Left ventricle myocardium inferior (tissue), 1 donor: ENCODE measurements around the gene UBE2E1. TPM values are rescaled to one million over a fixed set of nuclear protein-coding genes. Genes with fewer than 3 reads are reported as not detected.

Experiments used
- DNase-seq: peaks from one replicate; pipeline ENCODE4 v3.0.0-alpha.2; 2020
- H3K27ac ChIP-seq: fragments of 200-600 bp; replicated peaks from 2 replicates; pipeline ENCODE4 v1.8.0; 2021
- H3K27me3 ChIP-seq: fragments of 200-600 bp; 2 replicates; pipeline ENCODE4 v1.8.0; 2021; ENCODE audit warnings: low read depth
- H3K36me3 ChIP-seq: fragments of 200-600 bp; 2 replicates; pipeline ENCODE4 v1.8.0; 2021
- H3K4me1 ChIP-seq: fragments of 200-600 bp; 2 replicates; pipeline ENCODE4 v1.8.0; 2021
- H3K4me3 ChIP-seq: fragments of 200-600 bp; 2 replicates; pipeline ENCODE4 v1.8.0; 2021; ENCODE audit warnings: mild to moderate bottlenecking, moderate library complexity
- H3K9me3 ChIP-seq: fragments of 200-600 bp; replicated peaks from 2 replicates; pipeline ENCODE4 v1.8.0; 2021
- intact Hi-C: fragments of 100-400 bp; cut with micrococcal nuclease; formaldehyde crosslinking; loops from one replicate; pipeline ENCODE4 v1.11.0; 2022
- total RNA-seq: library from RNA; stranded (reverse); fragmentation: NEBNext Ultra II Directional; extraction: Animal tissue kit (Norgen Biotek cat#: 25700); gene quantifications from one replicate; pipeline ENCODE4 v1.2.1, GENCODE V29; 2021
- TF ChIP-seq, protein P1 (sequence below): fragments of 200-600 bp; IDR thresholded peaks from 2 replicates; pipeline ENCODE4 v1.8.0; 2021; ENCODE audit warnings: antibody characterized with exemption, mild to moderate bottlenecking, borderline replicate concordance
- donor health status: DM: no; HTN: yes; CAD: no; lungs with severe emphysema.

Gene UBE2E1
- total RNA-seq, 1 donor from 2014 or later = 65.0 TPM

DNA sequence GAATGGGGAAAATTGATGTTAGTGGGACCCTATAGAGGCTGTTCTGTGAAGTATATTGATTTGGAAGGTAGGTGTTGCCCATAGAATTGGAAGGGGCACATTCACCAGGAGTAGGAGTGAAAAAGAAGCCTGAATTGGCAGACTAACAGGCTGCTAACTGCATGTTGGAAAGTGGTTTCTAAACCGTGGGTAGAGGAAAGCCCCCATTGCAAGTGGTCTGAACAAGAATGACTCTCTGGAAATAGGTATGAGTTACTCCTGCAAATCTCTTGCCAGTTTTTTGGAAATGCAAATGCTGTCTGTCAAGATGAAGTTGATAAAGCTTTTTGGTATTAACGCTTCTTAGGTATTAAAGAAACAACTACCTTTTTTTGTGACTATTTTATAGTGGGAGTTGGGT is 3.5 kb downstream of the UBE2E1 start:
- peak overlapping the region; percentile 95 for H3K4me3 ChIP-seq

DNA sequence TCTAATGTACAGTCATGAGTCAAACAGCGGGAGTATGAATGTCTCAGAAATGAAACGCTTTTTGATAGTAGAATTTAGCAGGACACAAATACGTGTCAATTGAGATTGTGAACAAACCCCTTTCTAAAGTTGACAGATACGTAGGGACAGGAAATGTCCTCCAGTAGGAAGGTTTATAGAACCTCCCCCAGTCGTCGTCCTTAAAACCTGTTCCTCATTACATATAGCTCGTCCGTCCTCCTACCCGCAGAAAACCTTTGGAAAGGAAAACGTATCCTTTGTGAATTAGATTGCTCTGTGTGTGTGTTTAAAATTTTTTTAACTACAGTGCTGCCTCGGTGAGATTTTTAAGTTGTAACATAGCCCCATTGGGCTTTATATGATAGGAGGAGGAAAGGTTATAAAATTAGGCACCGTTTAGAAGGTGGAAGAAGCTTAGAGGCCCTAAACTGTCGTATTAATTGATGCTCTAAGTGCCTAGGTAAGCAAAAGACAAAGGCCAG is 4.1 kb downstream of the UBE2E1 start:
- intact Hi-C loops = no loop called here
- TF ChIP-seq, protein P1, sequence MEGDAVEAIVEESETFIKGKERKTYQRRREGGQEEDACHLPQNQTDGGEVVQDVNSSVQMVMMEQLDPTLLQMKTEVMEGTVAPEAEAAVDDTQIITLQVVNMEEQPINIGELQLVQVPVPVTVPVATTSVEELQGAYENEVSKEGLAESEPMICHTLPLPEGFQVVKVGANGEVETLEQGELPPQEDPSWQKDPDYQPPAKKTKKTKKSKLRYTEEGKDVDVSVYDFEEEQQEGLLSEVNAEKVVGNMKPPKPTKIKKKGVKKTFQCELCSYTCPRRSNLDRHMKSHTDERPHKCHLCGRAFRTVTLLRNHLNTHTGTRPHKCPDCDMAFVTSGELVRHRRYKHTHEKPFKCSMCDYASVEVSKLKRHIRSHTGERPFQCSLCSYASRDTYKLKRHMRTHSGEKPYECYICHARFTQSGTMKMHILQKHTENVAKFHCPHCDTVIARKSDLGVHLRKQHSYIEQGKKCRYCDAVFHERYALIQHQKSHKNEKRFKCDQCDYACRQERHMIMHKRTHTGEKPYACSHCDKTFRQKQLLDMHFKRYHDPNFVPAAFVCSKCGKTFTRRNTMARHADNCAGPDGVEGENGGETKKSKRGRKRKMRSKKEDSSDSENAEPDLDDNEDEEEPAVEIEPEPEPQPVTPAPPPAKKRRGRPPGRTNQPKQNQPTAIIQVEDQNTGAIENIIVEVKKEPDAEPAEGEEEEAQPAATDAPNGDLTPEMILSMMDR = no peak
- H3K9me3 ChIP-seq = no peaks in the 10 kb centered on the region
- H3K4me1 ChIP-seq = peaks cover 75% of the 10 kb centered on the region
- no peak for DNase-seq
- no peaks in the 10 kb centered on the region for H3K27me3 ChIP-seq
- peak overlapping the region; percentile 95 for H3K4me3 ChIP-seq
- H3K36me3 ChIP-seq = no peaks in the 10 kb centered on the region
- H3K27ac ChIP-seq = peak overlapping the region; percentile 87

More for the DNA sequence above, 3.5 kb downstream of the UBE2E1 start:
- Histone ChIP-seq H3K27ac (peak overlapping the region; percentile 87), H3K36me3 (no peaks in the 10 kb centered on the region), H3K9me3 (no peaks in the 10 kb centered on the region), H3K4me1 (peaks cover 69% of the 10 kb centered on the region), H3K27me3 (no peaks in the 10 kb centered on the region)
- TF ChIP-seq, protein P1 = no peak
- DNase-seq = no peak
- intact Hi-C loops = no loop called here

DNA sequence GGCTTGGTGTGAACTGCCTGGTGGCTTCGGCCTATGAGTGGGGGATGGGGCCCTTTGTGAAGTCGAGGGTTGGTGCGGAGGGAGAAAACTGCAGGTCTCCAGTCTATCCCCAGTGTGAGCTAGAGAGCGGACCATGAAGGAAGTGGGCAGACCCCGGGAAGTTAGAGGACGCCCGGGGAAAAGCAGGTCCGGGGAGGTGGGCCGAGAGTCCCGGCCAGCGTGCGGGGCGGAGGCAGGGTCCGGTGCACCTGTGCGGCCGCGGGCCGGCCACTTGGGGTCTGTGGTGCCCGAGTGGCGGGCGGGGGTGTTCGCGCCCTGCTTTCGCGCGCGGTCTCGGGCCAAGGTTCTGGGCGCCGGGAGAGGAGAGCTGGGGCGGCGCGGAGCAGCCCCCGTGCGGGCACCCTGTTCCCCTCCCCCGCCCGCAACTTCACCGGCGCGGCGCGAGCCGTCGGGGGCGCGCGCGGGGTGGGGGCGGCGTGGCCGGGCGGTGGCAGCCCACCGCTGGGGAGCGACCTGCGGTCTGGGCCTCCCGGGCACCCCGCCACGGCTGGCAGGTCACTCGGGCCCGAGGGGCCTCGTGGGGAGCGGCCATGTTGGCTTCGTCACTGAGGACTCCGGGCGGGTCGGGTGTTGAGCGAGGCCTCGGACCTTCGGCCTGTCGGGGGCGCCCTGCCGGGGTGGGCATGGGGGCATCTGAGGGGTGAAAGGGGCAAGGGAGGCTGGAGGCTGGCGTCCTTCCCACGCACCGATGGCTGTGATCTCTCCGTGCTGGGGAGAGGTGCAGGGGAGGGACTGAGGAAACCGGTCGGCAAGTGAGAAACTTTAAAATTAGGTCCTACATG is 4.8 kb downstream of the UBE2E1 start:
- Histone ChIP-seq H3K27ac (peak overlapping the region; percentile 87), H3K4me3 (peak overlapping the region; percentile 95), H3K9me3 (no peaks in the 10 kb centered on the region), H3K4me1 (peaks cover 82% of the 10 kb centered on the region), H3K36me3 (no peaks in the 10 kb centered on the region), H3K27me3 (no peaks in the 10 kb centered on the region)
- intact Hi-C loops = no loop called here
- DNase-seq = peak; percentile 44
- TF ChIP-seq, protein P1 = peak; percentile 16

DNA sequence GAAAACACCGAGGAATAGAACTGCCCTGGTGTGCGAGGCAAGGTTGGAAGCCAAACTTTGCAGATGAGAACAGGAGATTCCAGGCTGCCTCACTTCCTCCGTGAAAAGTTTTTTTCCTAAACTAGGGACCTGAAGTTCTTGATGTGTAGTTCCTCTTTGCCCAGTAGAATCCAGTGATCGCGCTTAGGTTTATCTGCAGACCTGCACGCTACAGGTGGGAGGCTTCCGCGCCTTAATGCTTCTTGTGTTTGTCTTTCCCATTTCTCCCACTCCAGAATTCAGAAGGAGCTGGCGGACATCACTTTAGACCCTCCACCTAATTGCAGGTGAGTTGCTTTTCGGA is 5.4 kb downstream of the UBE2E1 start:
- Histone ChIP-seq H3K4me1 (peaks cover 87% of the 10 kb centered on the region), H3K4me3 (peak overlapping the region; percentile 95), H3K27ac (peak overlapping the region; percentile 87), H3K9me3 (no peaks in the 10 kb centered on the region), H3K36me3 (no peaks in the 10 kb centered on the region), H3K27me3 (no peaks in the 10 kb centered on the region)
- intact Hi-C loops = no loop called here
- TF ChIP-seq, protein P1 = no peak
- DNase-seq = no peak

DNA sequence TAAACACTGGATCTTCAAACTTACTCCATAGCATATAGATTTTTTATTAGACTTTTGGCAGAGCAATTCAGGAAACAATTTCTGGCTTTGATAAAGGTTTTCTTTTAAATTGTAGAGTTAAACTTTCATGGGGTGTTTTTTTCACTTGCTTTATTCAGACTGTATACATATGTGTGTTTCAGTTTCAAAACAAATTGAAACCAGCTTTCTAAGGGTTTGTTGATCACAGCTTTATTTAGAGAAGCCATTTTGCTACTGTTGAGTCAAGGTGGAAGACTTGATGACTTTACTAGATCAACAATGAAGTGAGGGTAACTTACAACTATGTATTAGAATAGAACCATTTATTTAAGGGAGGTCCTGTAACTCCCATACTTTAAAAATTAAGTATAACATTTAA is 6.2 kb downstream of the UBE2E1 start:
- DNase-seq = no peak
- H3K4me3 ChIP-seq = peak overlapping the region; percentile 95
- no peak overlapping the region for H3K27ac ChIP-seq
- H3K9me3 ChIP-seq = no peaks in the 10 kb centered on the region
- no peaks in the 10 kb centered on the region for H3K27me3 ChIP-seq
- H3K36me3 ChIP-seq = no peaks in the 10 kb centered on the region
- peaks cover 82% of the 10 kb centered on the region for H3K4me1 ChIP-seq
- TF ChIP-seq, protein P1 = no peak
- intact Hi-C loops = no loop called here
